ENCODE data around the gene MEGF8. TPM values are rescaled to one million over a fixed set of nuclear protein-coding genes. Genes with fewer than 3 reads are reported as not detected.

MEGF8 gene
- total and polyA plus RNA-seq, 2 of the 13 experiments (the other 11 are each of a cell fraction or from before 2014, with no cell fraction given) = 4.0 to 8.8 TPM

DNA sequence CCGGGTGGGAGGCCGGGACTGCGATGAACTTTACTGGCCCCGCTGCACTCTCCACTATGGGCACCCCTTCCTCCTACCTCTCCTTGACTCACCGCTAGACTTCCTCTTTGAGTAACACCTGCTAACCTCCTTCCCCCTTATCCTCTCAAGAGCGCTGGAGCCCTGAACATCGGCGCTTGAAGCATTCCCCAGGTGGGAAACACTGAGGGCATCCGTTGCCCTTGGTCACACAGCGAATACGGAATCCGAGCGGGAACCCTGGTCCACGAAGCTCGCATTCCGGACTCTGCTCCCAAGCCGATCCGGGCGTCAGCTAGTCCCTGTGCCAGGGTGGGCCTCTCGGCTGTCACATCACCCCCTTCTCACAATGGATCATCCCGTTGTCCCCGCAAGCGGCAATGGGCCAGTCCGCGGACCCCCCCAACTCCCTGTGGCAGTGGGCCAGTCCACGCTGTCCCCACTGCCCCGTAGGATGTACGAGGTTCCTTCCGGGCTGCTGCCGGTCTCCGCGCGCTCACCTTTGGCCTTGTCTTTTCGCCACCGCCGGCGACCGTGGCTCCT lies 97.5 kb downstream of the MEGF8 start (continued):
- TF ChIP-seq BHLHE40 (IDR thresholded peaks at IDR 0.05; ENCODE audit: low read length) (peak; percentile 85), JUND (CRISPR knock-in tag; IDR thresholded peaks at IDR 0.05) (no peak), ARNTL (CRISPR knock-in tag; IDR thresholded peaks at IDR 0.05) (no peak), AKAP8 (CRISPR knock-in tag; IDR thresholded peaks at IDR 0.05) (0 out of 2 replicates have a peak, but pooled peaks have one; percentile 37), TEAD3 (CRISPR knock-in tag; optimal IDR thresholded peaks at IDR 0.05; ENCODE audit: borderline replicate concordance) (peak; percentile 77), ZFX (CRISPR knock-in tag; IDR thresholded peaks at IDR 0.05; ENCODE audit: low read depth) (0 out of 2 replicates have a peak, but pooled peaks have one; percentile 20)
- TF ChIP-seq, protein P1, sequence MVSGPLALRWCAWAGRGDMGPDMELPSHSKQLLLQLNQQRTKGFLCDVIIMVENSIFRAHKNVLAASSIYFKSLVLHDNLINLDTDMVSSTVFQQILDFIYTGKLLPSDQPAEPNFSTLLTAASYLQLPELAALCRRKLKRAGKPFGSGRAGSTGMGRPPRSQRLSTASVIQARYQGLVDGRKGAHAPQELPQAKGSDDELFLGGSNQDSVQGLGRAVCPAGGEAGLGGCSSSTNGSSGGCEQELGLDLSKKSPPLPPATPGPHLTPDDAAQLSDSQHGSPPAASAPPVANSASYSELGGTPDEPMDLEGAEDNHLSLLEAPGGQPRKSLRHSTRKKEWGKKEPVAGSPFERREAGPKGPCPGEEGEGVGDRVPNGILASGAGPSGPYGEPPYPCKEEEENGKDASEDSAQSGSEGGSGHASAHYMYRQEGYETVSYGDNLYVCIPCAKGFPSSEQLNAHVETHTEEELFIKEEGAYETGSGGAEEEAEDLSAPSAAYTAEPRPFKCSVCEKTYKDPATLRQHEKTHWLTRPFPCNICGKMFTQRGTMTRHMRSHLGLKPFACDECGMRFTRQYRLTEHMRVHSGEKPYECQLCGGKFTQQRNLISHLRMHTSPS (CRISPR knock-in tag; IDR thresholded peaks at IDR 0.05; ENCODE audit: low read depth) = peak; percentile 22; the same call in 1 of the 2 replicates
- TF ChIP-seq, protein P2, sequence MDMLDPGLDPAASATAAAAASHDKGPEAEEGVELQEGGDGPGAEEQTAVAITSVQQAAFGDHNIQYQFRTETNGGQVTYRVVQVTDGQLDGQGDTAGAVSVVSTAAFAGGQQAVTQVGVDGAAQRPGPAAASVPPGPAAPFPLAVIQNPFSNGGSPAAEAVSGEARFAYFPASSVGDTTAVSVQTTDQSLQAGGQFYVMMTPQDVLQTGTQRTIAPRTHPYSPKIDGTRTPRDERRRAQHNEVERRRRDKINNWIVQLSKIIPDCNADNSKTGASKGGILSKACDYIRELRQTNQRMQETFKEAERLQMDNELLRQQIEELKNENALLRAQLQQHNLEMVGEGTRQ (IDR thresholded peaks at IDR 0.05; ENCODE audit: low read depth, low read length) = no peak
- TF ChIP-seq, protein P2 (CRISPR knock-in tag; IDR thresholded peaks at IDR 0.05; ENCODE audit: borderline replicate concordance) = no peak
- TF ChIP-seq, protein P3, sequence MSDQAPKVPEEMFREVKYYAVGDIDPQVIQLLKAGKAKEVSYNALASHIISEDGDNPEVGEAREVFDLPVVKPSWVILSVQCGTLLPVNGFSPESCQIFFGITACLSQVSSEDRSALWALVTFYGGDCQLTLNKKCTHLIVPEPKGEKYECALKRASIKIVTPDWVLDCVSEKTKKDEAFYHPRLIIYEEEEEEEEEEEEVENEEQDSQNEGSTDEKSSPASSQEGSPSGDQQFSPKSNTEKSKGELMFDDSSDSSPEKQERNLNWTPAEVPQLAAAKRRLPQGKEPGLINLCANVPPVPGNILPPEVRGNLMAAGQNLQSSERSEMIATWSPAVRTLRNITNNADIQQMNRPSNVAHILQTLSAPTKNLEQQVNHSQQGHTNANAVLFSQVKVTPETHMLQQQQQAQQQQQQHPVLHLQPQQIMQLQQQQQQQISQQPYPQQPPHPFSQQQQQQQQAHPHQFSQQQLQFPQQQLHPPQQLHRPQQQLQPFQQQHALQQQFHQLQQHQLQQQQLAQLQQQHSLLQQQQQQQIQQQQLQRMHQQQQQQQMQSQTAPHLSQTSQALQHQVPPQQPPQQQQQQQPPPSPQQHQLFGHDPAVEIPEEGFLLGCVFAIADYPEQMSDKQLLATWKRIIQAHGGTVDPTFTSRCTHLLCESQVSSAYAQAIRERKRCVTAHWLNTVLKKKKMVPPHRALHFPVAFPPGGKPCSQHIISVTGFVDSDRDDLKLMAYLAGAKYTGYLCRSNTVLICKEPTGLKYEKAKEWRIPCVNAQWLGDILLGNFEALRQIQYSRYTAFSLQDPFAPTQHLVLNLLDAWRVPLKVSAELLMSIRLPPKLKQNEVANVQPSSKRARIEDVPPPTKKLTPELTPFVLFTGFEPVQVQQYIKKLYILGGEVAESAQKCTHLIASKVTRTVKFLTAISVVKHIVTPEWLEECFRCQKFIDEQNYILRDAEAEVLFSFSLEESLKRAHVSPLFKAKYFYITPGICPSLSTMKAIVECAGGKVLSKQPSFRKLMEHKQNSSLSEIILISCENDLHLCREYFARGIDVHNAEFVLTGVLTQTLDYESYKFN (CRISPR knock-in tag; conservative IDR thresholded peaks at IDR 0.05) = 0 out of 2 replicates have a peak, but pooled peaks have one; percentile 30
- TF ChIP-seq, protein P4, sequence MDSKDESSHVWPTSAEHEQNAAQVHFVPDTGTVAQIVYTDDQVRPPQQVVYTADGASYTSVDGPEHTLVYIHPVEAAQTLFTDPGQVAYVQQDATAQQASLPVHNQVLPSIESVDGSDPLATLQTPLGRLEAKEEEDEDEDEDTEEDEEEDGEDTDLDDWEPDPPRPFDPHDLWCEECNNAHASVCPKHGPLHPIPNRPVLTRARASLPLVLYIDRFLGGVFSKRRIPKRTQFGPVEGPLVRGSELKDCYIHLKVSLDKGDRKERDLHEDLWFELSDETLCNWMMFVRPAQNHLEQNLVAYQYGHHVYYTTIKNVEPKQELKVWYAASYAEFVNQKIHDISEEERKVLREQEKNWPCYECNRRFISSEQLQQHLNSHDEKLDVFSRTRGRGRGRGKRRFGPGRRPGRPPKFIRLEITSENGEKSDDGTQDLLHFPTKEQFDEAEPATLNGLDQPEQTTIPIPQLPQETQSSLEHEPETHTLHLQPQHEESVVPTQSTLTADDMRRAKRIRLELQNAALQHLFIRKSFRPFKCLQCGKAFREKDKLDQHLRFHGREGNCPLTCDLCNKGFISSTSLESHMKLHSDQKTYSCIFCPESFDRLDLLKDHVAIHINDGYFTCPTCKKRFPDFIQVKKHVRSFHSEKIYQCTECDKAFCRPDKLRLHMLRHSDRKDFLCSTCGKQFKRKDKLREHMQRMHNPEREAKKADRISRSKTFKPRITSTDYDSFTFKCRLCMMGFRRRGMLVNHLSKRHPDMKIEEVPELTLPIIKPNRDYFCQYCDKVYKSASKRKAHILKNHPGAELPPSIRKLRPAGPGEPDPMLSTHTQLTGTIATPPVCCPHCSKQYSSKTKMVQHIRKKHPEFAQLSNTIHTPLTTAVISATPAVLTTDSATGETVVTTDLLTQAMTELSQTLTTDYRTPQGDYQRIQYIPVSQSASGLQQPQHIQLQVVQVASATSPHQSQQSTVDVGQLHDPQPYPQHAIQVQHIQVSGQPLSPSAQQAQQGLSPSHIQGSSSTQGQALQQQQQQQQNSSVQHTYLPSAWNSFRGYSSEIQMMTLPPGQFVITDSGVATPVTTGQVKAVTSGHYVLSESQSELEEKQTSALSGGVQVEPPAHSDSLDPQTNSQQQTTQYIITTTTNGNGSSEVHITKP (CRISPR knock-in tag; IDR thresholded peaks at IDR 0.05; ENCODE audit: low read depth) = peak; percentile 98
- TF ChIP-seq, protein P5, sequence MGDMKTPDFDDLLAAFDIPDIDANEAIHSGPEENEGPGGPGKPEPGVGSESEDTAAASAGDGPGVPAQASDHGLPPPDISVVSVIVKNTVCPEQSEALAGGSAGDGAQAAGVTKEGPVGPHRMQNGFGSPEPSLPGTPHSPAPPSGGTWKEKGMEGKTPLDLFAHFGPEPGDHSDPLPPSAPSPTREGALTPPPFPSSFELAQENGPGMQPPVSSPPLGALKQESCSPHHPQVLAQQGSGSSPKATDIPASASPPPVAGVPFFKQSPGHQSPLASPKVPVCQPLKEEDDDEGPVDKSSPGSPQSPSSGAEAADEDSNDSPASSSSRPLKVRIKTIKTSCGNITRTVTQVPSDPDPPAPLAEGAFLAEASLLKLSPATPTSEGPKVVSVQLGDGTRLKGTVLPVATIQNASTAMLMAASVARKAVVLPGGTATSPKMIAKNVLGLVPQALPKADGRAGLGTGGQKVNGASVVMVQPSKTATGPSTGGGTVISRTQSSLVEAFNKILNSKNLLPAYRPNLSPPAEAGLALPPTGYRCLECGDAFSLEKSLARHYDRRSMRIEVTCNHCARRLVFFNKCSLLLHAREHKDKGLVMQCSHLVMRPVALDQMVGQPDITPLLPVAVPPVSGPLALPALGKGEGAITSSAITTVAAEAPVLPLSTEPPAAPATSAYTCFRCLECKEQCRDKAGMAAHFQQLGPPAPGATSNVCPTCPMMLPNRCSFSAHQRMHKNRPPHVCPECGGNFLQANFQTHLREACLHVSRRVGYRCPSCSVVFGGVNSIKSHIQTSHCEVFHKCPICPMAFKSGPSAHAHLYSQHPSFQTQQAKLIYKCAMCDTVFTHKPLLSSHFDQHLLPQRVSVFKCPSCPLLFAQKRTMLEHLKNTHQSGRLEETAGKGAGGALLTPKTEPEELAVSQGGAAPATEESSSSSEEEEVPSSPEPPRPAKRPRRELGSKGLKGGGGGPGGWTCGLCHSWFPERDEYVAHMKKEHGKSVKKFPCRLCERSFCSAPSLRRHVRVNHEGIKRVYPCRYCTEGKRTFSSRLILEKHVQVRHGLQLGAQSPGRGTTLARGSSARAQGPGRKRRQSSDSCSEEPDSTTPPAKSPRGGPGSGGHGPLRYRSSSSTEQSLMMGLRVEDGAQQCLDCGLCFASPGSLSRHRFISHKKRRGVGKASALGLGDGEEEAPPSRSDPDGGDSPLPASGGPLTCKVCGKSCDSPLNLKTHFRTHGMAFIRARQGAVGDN (CRISPR knock-in tag; IDR thresholded peaks at IDR 0.05) = peak; percentile 51
